Tibial nerve (tissue), 4 donors: ENCODE data around the gene CA10. TPM values are rescaled to one million over a fixed set of nuclear protein-coding genes. Genes with fewer than 3 reads are reported as not detected.

Source experiments
- DNase-seq, 2 donors: peaks; one replicate each; pipeline ENCODE4 v3.0.0-alpha.2; 2019; ENCODE audit warnings: low spot score in 2 of 2
- H3K27ac ChIP-seq, 4 donors: fragments of 200-600 bp; sonication (generic) in 3 of 4; one replicate each; pipeline ENCODE4 v1.5.1; 2017 to 2019; ENCODE audit warnings: mild to moderate bottlenecking in 1 of 4
- H3K27me3 ChIP-seq, 2 donors: fragments of 200-600 bp; sonication (generic) in 1 of 2; one replicate each; pipeline versions ENCODE4 v1.5.1 to v1.6.0; 2017 to 2019
- H3K36me3 ChIP-seq, 3 donors: fragments of 200-600 bp; sonication (generic); one replicate each; pipeline ENCODE4 v1.5.1; 2018 to 2019
- H3K4me1 ChIP-seq, 4 donors: fragments of 200-600 bp; sonication (generic) in 3 of 4; one replicate each; pipeline ENCODE4 v1.5.1; 2017 to 2019
- H3K4me3 ChIP-seq, 4 donors: fragments of 200-600 bp; sonication (generic) in 3 of 4; one replicate each; pipeline ENCODE4 v1.5.1; 2017 to 2019; ENCODE audit warnings: mild to moderate bottlenecking in 1 of 4, moderate library complexity in 1 of 4
- H3K9me3 ChIP-seq, 4 donors: fragments of 200-600 bp; sonication (generic) in 3 of 4; one replicate each; pipeline ENCODE4 v1.5.1; 2017 to 2019
- EP300 ChIP-seq, 2 donors: sonication (generic); formaldehyde crosslinking; IDR thresholded peaks; one replicate each; pipeline ENCODE4 v1.6.1; 2017; ENCODE audit warnings: antibody characterized with exemption in 2 of 2, mild to moderate bottlenecking in 1 of 2
- POLR2A ChIP-seq, 2 donors: fragments of 450-650 bp; IDR thresholded peaks; one replicate each; pipeline ENCODE4 v1.6.1; 2017; ENCODE audit warnings: antibody characterized with exemption in 2 of 2, mild to moderate bottlenecking in 2 of 2, moderate library complexity in 2 of 2
- WGBS, 2 donors: methylation state at CpG; one replicate each; pipeline ENCODE4 v1.1.5; 2018; 5-methylcytosine and 5-hydroxymethylcytosine counted together
- total RNA-seq, 4 donors: library from RNA; depleted of rRNA; stranded (reverse); fragments of >200 nt; gene quantifications; one replicate each; pipeline ENCODE4 v1.1.0, GENCODE V29; 2016
- TF ChIP-seq, protein P1 (sequence below), 5 experiments: fragments of 200-600 bp in 3 of 5; fragments of 450-650 bp in 2 of 5; sonication (generic) in 3 of 5; IDR thresholded peaks; one replicate each; pipeline ENCODE4 v1.5.1; 2016 to 2019; ENCODE audit warnings: antibody characterized with exemption in 5 of 5, mild to moderate bottlenecking in 3 of 5, moderate library complexity in 2 of 5

The CA10 gene
- total RNA-seq, 4 donors from 2014 or later = not detected

DNA sequence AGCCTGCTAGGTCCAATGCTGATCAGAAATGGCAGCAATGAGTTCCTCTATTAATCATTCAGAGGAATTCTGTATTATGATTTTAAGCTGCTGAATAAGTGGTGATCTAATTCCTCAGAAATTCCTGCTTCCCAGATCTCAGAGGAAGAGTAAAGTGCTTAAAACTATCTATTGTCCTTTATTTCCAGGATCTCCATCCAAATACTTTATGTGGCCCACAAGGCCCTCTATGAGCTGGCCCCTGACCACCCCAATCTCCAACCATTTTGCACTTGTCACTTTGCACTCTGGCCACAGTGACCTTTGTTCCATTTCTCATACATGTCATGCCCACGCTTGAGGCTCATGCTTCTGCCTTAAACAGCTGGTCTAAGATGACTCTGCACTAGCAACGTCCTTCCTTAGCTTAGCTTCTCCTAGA is 93.7 kb downstream of the CA10 start:
- TF ChIP-seq POLR2A (IDR thresholded peaks at IDR 0.05) (no peak), EP300 (IDR thresholded peaks at IDR 0.05) (no peak)
- TF ChIP-seq, protein P1, sequence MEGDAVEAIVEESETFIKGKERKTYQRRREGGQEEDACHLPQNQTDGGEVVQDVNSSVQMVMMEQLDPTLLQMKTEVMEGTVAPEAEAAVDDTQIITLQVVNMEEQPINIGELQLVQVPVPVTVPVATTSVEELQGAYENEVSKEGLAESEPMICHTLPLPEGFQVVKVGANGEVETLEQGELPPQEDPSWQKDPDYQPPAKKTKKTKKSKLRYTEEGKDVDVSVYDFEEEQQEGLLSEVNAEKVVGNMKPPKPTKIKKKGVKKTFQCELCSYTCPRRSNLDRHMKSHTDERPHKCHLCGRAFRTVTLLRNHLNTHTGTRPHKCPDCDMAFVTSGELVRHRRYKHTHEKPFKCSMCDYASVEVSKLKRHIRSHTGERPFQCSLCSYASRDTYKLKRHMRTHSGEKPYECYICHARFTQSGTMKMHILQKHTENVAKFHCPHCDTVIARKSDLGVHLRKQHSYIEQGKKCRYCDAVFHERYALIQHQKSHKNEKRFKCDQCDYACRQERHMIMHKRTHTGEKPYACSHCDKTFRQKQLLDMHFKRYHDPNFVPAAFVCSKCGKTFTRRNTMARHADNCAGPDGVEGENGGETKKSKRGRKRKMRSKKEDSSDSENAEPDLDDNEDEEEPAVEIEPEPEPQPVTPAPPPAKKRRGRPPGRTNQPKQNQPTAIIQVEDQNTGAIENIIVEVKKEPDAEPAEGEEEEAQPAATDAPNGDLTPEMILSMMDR (IDR thresholded peaks at IDR 0.05) = no peak
- no peaks in the 10 kb centered on the region for H3K27me3 ChIP-seq
- DNase-seq = no peak
- 20 to 24% methylated on average over 2 of the region's 2 CpGs for WGBS, 2 donors
- no peaks in the 10 kb centered on the region for H3K36me3 ChIP-seq
- no peak overlapping the region for H3K27ac ChIP-seq
- H3K4me3 ChIP-seq = no peak overlapping the region
- H3K4me1 ChIP-seq = no peaks in the 10 kb centered on the region
- no peaks in the 10 kb centered on the region for H3K9me3 ChIP-seq

DNA sequence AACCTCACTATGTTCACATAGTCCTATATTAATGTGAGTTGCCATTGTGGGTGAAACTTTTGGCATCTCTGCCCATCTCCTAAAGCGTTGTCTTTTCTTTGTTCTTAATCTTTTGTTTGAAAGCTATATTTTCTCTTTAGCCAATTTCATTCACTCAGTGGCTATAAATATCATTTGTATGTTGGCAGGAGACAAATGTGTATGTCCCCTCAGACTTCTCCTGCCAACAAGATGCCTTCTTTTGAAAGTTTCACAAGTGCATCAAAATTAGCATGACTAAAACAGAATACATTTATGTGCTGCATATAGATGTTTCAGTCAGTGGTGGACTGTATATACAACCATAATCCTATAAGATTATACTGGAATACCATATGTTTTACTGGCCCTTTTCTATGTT is 109.0 kb downstream of the CA10 start:
- no peaks in the 10 kb centered on the region for H3K9me3 ChIP-seq
- 50% methylated on average over 1 of the region's 1 CpG for WGBS, 2 donors
- no peak overlapping the region for H3K4me3 ChIP-seq
- DNase-seq = no peak
- H3K36me3 ChIP-seq = no peaks in the 10 kb centered on the region
- TF ChIP-seq POLR2A (IDR thresholded peaks at IDR 0.05) = no peak
- TF ChIP-seq, protein P1 (IDR thresholded peaks at IDR 0.05) = no peak
- TF ChIP-seq EP300 (IDR thresholded peaks at IDR 0.05) = no peak
- H3K27me3 ChIP-seq = no peaks in the 10 kb centered on the region
- H3K4me1 ChIP-seq = no peaks in the 10 kb centered on the region
- no peak overlapping the region for H3K27ac ChIP-seq

DNA sequence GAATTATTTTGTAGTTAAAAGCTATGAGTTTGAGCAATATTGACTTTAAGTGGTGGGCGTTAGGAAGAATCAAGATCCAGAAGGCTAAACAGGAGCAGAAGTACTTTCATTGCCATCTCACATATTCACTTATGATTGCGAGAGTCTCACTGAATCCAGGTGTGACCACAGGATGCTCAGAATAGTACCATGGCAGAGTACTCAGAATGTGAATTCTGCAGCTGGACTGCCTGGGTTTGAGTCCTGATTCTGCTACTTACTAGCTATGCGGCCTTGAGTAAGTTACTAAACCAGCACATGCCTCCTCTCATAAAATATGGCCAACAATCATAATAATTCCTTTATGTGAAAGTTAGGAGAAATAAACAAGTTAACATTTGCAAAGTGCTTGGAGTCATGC is 109.5 kb downstream of the CA10 start:
- no peak for TF ChIP-seq POLR2A (IDR thresholded peaks at IDR 0.05)
- TF ChIP-seq EP300 (IDR thresholded peaks at IDR 0.05) = no peak
- TF ChIP-seq, protein P1 (IDR thresholded peaks at IDR 0.05) = no peak
- DNase-seq = no peak
- Histone ChIP-seq H3K9me3 (no peaks in the 10 kb centered on the region), H3K4me3 (no peak overlapping the region), H3K4me1 (no peaks in the 10 kb centered on the region), H3K27me3 (no peaks in the 10 kb centered on the region), H3K27ac (no peak overlapping the region), H3K36me3 (no peaks in the 10 kb centered on the region)
- 85 to 89% methylated on average over 3 of the region's 3 CpGs for WGBS, 2 donors

DNA sequence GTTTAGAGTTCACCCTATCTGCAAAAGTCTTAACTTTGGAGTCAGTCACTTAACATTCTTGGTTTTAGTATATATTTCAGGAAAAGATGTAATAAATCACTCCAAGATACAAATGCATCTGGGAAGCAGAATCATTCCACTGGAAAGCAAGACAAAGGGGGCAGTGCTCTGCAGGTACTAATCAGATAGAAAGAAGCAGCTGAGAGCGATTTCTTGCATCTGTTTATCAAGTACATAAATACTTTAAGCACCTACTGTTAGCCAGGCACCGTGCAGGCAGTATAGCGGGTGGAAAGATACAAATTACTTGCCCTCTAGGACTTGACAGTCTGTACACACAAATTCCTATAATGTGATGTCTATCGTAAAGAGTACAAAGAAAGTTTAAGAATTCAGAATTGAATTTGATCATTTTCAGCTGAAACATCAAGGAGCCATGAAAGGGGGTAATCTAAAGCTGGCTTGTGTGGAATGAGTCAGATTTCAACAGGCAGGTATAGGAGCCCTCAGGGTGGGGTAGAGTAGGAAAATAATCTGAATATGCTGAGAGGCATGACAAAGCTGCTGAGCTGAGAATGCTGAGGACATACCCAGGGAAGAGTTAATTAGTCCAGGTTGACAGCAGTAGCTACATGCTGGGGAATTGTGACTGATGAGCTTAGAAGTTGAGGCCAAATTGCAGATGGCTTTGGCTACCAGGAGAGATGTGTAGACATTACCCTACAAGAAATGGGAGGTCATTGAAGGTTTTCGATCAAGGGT is 110.2 kb downstream of the CA10 start:
- H3K4me3 ChIP-seq = no peak overlapping the region
- no peak overlapping the region for H3K27ac ChIP-seq
- no peak for DNase-seq
- H3K27me3 ChIP-seq = no peaks in the 10 kb centered on the region
- TF ChIP-seq, protein P1 (IDR thresholded peaks at IDR 0.05) = no peak
- TF ChIP-seq EP300 (IDR thresholded peaks at IDR 0.05) (no peak), POLR2A (IDR thresholded peaks at IDR 0.05) (no peak)
- WGBS, 2 donors = 51 to 61% methylated on average over 5 of the region's 5 CpGs
- H3K36me3 ChIP-seq = no peaks in the 10 kb centered on the region
- H3K9me3 ChIP-seq = no peaks in the 10 kb centered on the region
- no peaks in the 10 kb centered on the region for H3K4me1 ChIP-seq

DNA sequence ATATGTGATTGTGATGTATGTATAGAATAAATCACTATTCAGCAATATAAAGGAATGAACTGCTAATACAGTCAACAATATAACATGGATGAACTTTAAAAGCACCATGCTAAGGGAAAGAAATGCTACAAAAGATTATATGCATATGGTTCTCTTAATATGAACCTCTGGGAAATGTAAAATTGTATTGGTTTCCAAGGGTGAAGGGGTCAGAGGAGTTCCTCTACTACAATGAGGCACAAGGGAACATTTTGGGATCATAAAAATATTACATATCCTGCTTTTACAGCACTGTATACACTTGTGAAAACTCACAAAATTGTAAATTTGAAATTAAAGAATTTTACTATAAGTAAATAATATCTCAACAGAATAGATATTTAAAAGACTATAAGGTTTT is 111.4 kb downstream of the CA10 start:
- TF ChIP-seq, protein P1 (IDR thresholded peaks at IDR 0.05) = no peak
- no peak for TF ChIP-seq POLR2A (IDR thresholded peaks at IDR 0.05)
- no peak for TF ChIP-seq EP300 (IDR thresholded peaks at IDR 0.05)
- Histone ChIP-seq H3K27ac (no peak overlapping the region), H3K4me3 (no peak overlapping the region), H3K4me1 (no peaks in the 10 kb centered on the region), H3K9me3 (no peaks in the 10 kb centered on the region), H3K27me3 (no peaks in the 10 kb centered on the region), H3K36me3 (no peaks in the 10 kb centered on the region)
- no peak for DNase-seq
